Stimulated activated CD8-positive, alpha-beta memory T cell treated with anti-CD3 and anti-CD28 coated beads, Interleukin-4, amount 100 ng/mL, for 48 hours (primary cell): ENCODE measurements around the gene SLC51A.
"Not testable (repeated sequence)": the region's sequence is repeated elsewhere in the genome, so short reads cannot be mapped to it uniquely, and the experiment has no call there.

Experiments used
- DNase-seq: peaks from one replicate; pipeline ENCODE4 v3.0.0-alpha.2; 2020

Gene SLC51A

DNA sequence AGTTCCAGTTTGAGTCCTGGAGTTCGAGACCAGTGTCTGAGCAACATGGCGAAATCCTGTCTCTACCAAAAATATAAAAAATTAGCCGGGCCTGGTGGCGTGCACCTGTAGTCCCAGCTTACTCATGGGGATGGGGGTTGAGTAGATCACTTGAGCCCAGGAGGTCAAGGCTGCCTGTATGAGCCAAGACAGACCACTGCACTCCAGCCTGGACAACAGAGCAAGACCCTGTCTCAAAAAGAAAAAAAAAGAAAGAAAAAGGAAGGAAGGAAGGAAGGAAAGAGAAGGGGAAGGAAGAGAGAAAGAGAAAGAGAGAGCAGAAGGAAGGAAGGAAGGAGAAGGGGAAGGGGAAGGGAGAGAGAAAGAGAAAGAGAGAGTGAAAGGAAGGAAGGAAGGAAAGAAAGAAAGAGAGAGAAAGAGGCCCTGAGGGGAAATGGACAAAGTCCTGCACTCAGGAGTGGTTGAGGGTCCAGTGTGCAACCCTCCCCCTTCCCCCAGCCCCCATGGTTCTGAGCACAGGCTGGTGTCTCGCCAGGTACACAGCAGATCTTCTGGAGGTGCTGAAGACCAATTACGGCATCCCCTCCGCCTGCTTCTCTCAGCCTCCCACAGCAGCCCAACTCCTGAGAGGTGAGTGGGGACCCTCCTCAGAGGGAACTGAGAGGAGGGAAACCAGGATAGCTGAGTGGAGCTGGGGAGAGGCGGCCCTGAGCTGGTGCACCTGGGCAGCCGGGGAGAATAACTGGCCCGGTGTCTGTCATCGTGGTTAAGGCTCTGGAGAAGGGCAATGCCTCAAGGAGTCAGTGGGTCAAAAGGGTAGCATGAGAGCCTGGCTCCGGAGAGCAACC, 1.2 kb downstream of the SLC51A start:
- DNase-seq, result no peak

DNA sequence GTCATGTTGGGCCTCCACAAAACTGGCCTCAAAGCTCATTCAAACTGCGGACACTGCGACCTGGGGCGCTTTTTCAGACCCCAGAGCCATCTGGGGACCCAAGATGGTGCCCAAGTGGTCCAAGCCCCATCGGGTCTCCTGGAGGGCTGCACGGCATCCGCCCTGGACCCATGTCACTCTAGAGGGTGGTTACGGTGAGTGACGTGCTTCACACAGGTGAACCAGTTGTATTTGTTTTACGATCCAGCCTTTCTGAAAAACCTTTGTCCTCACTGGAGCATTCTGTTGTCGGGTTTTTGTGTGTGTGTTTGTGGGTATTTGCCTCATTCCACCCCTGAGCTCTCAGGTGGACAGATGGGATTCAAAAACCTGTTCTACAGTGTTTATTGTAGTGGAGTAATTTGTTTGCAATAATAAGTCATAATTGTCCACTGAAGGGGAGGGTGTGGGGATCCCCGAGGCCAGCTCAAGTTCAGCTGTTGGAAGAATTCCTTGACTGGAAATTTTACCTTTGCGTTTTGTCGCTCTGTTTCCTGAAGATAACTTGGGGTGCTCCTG, 1.9 kb downstream of the SLC51A start:
- no peak for DNase-seq

DNA sequence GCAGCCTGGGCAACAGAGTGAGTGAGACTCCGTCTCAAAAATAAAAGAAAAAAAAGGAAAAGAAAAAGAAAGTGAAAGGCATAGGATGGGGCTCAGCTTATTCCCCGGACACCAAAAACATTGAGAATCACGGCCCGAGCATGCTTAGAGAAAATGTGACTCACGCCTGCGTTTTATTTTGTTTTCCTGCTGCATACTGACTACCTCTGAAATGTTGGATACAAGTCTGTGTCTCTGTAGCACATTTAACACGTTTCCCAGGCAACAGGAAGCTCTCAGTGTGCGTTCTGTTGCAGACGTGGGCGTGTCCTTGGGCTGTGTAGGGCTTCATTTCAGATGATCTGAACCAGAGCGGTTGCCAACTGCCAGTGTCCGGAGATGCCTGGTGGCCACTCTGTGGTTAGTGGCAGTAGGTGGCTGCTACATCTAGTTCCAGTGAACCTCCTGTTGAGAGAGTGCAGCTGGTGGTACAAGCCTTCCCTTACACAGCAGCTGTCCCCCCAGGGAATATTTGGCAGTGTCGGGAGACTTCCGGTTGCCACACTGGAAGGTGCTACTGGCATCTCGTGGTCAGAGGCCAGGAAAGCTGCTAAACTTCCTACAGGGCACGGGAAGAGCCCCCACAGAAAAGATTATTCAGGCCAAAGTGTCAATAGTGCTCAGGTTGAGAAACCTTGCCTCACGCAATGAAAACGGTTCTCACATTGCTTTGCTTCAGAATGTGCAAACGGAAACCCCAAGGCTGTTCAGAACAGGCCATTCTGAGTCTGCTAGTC, 3.0 kb downstream of the SLC51A start:
- DNase-seq, result peak; percentile 64

DNA sequence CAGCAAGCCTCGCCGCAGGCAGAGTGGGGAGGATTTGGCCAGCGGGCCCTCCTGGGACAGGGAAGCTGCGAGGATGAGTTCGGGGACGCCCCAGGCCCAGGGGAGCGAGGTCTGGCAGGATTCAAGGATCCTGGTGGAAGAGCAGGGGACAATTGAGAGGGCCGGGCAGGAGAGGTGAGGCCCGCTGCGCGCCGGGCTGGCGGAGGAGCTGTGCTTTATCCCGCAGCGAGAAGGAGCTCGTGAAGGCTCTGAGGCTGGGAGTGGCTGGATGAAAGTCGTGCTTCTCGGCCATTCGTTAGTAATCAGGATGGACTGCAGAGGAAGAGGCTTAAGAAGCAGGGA, 3.6 kb downstream of the SLC51A start:
- no peak for DNase-seq

DNA sequence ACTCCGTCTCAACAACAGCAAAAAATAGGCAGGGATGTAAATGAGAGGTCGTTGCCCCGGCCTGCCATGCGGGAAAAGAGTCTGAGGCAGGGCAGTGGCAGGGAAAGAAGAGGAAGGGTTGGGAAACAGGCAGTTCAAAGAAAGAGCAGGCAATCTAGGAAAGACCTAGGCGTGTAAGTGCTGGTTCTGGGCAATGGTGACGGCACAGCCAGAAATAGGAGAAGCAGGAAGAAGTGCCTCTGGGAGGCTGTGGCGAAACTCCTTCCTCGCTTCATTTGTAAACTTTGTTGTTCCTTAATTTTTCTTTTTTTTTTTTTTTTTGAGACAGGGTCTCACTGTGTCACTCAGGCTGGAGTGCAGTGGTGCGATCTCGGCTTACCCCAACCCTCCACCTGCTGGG, 4.3 kb downstream of the SLC51A start:
- DNase-seq, result no peak

DNA sequence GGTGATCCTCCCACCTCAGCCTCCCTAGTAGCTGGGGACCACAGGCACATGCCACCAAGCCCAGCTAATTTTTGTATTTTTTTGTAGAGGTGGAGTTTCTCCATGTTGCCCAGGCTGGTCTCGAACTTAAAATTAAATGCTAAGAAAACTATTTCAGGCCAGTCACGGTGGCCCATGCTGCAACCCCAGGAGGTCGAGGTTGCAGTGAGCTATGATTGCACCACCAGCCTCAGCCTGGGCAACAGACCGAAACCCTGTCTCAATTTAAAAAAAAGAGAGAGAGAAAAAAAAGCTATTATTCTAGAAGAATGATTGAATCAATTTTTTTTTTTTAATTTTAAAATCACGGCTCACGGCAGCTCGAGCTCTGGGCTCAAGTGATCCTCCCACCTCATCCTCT, 4.7 kb downstream of the SLC51A start:
- DNase-seq, result no peak

DNA sequence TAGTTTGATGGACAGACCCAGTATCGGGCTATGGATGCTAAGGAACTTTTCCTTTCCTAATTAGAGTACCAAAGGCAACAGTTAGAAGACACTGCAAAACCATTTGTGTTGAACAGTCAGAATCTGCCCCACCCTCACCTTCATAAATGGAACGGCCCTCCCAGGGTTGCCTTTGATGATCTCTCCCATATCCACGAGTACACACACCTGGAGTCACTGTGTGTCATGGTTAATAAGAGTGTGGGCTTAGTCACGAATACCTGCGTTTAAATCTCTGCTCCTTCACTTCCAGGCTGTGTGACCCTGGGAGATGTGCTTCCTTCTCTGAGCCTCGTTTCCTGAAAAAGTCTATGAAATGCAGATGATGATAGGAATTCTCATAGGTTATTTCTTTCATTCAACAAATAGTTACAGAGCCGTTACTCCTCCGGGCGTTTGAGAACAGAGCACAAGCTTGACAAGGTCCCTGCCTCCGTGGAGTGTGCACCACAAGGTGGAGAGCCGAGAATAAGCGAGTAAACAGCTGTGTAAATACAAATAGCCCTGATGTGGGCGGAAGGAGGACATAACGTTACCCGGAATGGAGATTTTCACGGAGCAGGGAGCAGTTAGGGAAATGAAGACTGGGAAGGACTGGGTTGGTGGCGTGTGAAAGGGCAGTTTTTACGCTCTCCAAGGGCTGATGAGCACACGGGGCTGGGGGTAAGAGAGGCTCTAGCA, 6.7 kb downstream of the SLC51A start:
- DNase-seq, result no peak

DNA sequence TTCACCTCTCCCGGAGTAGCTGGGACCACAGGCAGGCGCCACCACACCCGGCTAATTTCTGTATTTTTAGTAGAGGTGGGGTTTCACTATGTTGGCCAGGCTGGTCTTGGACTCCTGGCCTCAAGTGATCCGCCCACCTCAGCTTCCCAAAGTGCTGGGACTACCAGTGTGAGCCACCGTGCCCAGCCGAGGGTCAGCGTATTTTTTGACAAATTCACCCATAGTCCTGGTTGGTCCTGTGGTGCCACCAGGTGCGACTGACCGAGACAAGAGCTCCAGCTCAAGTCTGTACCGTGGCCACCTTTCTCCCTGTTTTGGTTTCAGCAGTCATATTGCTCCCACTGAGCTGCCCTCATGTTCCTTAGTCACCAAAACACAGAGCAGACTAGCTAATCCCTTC, 8.8 kb downstream of the SLC51A start:
- no peak for DNase-seq

DNA sequence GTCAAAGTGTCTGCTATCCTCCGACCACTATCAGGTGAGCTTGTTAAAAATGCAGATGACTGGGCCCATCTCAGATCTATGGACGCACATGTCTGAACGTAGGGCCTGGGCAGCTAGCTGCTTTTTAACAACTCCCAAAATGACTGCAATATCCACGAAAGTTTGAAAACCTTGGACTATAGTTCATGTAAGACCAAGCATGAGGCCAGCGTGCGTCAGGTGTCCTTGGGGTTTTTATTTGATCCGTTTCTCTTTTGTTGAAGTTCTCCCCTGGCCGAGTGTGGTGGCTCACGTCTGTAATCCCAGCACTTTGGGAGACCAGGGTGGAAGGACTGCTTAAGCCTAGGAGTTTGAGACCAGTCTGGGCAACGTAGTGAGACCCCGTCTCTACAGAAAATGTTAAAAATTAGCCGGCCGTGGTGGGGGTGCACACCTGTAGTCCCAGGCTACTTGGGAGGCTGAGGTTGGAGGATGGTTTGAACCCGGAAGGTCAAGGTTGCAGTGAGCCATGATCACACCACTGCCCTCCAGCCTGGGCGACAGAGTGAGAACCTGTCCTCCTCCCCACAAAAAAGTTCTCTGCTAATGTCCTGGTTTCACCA, 9.5 kb downstream of the SLC51A start:
- DNase-seq, result no peak

DNA sequence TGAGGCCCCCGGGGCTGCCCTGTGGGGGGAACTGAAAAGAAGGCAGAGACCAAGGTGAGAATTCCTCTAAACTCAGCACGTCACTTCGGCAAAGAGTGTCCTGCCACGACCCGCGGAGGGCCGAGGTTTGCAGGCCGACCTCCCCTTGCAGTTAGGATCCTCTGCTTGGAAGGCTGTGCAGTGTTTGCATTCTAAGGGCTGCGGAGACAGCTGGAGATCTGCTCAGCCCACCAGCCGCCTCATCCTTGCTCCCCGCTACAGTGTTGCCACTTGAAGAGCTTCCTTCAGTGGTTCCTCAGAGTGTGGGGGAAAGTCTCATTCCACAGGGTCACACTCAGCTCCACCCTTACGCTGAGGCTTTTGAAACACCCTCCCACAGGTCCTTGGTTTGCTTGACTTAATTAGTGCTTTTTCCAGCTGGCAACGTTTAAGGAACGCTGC, 10.8 kb downstream of the SLC51A start:
- no peak for DNase-seq

DNA sequence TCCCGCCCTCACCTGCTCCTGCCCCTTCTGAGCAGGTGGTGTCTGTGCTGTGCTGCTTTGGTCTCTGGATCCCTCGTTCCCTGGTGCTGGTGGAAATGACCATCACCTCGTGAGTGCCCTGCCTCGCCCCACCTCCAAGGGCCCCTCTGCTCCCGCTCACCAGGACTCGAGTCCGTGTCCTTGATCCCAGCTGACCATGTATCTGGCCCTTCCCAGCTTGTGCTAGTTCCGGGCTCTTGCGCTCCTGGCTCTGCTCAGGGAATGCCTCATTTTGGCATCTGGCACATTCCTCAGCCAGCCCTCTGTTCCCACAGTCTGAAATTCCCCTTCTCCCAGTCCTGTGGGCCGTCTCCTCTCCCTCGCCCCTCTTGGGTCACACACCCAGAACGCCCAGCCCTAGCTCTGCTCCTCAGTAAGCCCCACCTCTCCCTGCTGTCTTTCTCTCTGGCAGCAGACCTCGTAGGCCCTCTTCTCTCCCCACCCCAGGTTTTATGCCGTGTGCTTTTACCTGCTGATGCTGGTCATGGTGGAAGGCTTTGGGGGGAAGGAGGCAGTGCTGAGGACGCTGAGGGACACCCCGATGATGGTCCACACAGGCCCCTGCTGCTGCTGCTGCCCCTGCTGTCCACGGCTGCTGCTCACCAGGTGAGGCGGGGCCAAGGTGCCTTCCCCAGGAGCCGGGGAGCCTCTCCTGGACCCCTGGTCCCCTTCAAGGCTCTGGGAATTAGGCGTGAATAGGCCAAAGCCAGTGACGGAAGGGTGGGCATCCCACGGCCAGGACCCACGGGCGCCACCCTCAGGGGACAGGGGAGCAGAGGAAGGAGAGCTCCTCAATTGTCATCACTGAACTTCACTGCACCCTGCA, 11.5 kb downstream of the SLC51A start:
- DNase-seq, result no peak

DNA sequence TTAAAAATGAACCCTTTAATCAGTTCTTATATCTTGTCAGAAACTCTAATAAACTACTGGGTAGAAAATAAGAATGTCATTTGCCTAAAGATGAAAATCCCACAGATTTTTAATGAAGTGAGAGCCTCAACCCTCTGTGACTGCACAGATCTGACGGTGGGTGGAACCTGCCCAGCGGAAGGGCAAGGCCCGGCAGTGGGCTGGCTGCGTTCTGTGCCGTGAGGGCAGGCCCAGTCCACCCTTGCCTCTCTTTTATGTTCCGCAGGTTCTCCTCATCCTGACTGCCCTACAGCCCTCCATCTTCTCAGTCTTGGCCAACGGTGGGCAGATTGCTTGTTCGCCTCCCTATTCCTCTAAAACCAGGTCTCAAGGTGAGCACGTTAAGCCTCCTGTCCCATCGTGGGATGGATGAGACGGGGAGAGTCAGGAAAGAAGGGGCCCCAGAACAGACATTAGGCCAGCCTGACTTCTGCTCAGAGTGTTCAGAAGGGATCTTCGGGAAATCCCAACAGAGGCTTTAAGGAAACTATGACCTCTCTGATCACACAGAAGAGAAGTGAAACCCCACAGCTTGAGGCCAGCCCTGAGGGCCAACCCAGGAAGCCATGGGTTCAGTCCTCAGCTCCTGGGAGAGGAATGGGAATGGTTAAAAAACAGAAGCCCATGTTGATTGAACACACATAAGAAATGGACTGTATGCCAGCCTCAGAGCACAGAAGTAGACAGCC, 16.0 kb downstream of the SLC51A start:
- no peak for DNase-seq

DNA sequence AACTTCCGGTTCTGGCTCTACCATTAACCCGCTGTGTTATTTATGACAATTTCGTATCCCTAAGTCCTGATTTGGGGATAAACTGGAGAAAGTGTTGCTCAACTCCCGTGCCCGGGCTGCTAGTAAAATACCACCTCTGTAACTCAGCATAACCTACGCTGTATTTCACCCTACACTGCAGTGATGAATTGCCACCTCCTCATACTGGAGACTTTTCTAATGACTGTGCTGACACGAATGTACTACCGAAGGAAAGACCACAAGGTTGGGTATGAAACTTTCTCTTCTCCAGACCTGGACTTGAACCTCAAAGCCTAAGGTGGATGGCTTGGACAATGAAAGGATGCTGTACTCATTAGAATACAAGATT, 16.5 kb downstream of the SLC51A start:
- DNase-seq, result no peak

DNA sequence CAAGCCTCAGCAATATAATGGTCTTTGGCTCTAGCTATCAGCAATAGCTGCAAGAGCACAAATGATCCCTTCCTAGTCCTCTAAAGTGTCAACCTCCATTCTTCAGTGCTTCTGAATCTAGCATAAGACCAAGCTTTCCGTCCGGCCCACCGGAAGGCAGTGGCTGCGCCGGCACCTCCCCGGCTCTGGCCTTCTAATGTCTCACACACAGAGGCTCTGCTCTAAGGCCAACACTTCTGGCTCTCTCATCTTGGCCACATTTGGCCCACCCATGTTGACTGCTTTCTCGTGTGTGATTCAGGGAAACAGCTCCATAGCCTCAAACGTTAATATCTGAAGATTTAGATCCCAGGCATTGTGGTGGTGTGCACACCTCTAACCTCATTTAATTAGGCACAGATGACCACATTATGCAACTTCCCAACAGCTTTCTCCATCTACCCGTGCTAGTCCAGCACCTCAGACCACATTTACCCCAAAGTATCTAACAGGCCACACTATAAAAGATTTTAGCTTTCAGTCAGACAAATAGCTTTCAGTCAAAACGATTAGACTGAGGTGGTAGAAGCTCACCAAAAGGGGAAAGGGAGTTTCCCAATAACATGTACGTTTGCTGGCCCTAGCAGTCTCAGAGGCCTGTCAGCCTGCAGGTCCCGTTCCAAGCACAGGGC, 19.3 kb downstream of the SLC51A start:
- DNase-seq, result no peak

DNA sequence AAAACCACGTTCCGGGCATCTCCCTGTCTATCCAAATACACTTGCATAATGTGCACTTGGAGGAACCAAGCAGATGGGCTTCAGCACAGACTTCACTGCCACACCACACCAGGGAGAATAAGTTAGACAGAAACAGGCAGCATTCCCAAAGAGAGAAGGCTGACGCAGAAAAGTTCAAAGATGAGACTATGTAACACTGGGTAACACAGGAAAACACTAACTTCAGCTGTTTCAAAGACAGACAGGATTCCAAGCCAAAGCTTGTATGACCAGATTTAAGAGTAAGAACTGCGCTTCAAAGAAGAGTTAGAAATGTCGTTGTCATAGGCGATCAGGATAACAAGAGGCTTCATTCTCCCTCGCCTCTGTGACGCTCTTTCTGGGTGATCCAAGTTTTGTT, 19.9 kb downstream of the SLC51A start:
- DNase-seq, result no peak

DNA sequence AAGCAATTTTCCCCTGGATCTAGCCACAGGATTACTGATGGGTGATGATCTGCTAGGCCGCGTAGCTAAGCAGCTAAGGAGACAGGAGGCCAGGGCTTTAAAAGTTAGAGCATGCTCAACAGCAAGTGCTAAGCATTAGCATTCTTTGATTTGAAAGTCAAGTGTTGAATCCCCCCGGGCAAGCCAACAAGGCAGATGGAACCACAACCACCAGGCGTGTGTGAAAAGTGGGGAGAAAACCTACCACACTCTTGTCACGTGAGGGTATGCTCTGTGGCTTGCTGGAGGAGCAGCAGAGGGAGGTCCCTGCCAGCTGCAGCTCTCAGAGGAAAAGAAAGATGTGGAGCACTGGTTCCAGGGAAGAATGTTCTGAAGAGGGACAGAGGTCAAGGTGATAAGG, 20.9 kb downstream of the SLC51A start:
- no peak for DNase-seq

DNA sequence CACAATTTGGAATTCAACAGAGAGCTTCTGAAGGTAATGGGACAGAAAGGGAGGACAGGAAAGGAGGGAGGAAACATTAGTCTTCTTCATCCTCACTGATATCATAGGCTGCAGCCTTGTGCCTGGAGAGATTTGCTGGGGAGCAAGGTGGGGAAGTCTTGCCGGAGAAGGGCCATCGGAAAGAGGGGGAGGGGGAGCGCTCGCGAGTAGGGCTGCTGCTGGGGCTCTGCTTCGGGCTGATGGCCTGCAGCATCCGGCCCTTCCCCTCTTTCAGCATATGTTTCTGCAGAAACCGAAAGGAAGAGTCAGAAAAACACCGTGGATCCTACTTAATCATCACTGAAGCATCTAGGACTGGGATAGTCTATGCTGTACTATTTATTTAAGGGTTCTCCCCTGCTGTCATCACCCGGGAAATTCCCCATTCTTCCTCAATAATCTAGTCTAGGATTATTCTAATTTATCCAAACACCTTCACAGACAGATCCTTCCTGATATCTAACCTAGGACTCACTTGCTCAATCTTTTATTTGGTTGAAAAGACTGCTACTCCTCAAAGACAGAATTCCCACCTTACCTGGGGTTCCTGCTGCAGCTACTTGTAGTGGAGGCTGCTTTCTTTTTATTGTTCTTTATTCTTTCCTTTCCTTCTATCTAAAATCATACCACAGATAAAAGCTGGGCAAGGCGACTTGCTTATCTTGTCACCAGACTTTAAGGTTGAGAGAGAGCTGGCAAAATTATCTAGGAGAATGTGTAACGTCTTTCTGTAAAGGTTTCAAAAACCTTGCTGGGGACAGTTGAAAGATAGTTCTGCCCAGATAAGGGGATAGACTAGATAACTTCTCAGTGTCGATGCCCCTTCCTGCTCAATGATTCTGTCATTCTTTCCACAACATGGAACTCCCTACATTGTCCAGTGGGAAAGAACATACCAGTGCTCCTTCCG, 22.6 kb downstream of the SLC51A start:
- no peak for DNase-seq

DNA sequence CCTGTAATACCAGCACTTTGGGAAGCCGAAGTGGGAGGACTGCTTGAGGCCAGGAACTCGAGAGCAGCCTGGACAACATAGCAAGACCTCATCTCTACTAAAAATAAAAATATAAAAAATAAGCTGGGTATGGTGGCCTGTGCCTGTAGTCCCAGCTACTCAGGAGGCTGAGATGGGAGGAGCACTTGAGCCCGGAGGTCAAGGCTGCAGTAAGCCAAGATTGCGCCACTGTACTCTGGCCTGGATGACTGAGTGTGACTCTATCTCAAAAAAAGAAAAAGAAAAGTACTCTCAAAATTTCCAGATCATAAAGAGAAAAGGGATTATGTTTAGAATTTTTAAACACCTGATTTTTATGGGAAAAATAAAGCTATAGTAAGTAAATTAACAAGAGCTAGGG, 24.1 kb downstream of the SLC51A start:
- DNase-seq, result no peak

DNA sequence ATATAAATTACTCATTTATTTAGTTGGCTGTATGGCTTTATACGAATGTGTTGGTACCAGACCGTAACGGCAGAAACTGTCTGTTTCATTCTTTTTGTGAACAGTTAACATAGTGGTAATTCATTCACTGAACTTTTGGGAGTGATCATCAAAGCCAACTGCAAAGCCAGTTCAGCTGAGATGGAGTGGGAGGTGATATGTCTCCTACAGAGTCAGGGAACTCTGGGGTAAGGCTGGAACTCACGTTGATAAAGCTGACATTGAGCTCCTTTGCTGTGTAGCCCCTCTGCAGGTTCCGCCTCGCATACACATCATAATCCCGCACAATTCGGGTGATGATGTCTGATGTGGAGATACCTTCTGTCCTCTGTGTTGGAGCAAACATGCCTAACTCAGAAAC, 25.4 kb downstream of the SLC51A start:
- no peak for DNase-seq

DNA sequence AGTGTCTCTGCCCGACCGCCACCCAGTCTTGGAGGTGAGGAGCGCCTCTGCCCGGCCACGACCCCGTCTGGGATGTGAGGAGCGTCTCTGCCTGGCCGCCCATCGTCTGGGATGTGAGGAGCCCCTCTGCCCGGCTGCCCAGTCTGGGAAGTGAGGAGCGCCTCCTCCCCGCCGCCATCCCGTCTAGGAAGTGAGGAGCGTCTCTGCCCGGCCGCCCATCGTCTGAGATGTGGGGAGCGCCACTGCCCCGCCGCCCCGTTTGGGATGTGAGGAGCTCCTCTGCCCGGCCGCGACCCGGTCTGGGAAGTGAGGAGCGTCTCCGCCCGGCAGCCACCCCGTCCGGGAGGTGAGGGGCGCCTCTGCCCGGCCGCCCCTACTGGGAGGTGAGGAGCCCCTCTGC, 27.8 kb downstream of the SLC51A start:
- DNase-seq, result not testable (repeated sequence)
